ENCODE results near the gene RBX1.
"Not testable (repeated sequence)": the region's sequence is repeated elsewhere in the genome, so short reads cannot be mapped to it uniquely, and the experiment has no call there.

The RBX1 gene

GRCh38 chr22:40950962-40951794 lies at the start of gene RBX1:
TSS of gene RBX1 (plus strand) at chr22:40951378. CDS start at chr22:40951399, 21 bp downstream.
- peak; percentile 99 for DNase-seq

- no peak for DNase-seq
Observed at GRCh38 chr22:40904101-40904500, 47.1 kb upstream of the RBX1 start.

- no peak for DNase-seq
Observed at GRCh38 chr22:40908895-40909294, 42.3 kb upstream of the RBX1 start.

DNA sequence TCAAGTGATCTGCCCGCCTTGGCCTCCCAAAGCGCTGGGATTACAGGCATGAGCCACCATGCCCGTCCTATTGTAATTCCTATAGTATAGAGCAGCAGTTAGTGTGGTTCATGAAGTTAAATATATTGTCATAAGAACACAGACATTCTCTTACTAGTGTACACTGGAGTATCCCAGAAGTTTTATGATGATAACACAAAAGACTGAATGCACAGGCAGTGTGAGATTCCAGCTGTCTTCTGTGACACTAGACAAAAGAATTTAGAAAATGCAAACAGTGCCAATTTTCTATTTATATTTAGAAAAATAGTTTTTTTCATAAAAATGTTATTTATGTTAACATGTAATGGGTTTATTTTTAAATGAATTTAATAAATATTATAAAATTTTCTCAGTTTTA lies 39.4 kb upstream of the RBX1 start:
- DNase-seq: no peak

DNA sequence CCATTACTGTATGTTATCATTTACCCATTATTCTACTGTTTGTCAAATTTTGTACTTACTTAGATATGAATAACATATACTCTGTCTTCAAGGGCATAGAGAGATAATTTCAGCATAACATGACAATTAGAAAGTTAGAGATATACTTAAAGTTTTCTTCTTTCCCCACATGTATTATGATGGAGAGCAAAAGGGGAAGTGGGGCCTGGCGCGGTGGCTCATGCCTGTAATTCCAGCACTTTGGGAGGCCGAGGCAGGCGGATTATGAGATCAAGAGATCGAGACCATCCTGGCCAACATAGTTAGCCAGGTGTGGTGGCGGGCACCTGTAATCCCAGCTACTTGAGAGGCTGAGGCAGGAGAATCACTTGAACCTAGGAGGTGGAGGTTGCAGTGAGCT lies 38.2 kb upstream of the RBX1 start:
- DNase-seq: not testable (repeated sequence)

GRCh38 chr22:40919446-40919845 lies 31.7 kb upstream of the RBX1 start:
- DNase-seq: no peak

- no peak for DNase-seq
Observed at GRCh38 chr22:40920526-40920925, 30.7 kb upstream of the RBX1 start.

- peak; percentile 80 for DNase-seq
Observed at GRCh38 chr22:40922484-40923303, 28.5 kb upstream of the RBX1 start.

- DNase-seq: no peak
Observed at GRCh38 chr22:40928657-40929056, 22.5 kb upstream of the RBX1 start.

DNA sequence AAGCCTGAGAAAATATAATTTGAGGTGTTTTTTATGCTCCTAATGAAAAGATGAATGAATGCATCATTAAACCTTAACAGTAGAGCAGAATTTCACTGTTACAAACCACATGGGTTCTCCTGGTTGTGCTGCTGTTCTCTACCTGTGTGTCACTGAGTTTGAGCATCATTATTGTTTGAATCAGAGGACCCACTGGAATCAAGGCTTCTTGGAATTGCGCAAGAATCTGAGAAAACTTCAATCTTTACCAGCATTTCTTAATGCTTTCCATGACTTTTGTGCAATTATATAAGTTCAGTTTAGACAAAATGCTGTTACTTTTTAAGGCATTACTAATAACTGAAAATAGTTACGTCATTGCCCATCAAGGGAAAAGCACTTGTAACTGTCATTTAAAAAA lies 18.8 kb upstream of the RBX1 start:
- DNase-seq: no peak

DNA sequence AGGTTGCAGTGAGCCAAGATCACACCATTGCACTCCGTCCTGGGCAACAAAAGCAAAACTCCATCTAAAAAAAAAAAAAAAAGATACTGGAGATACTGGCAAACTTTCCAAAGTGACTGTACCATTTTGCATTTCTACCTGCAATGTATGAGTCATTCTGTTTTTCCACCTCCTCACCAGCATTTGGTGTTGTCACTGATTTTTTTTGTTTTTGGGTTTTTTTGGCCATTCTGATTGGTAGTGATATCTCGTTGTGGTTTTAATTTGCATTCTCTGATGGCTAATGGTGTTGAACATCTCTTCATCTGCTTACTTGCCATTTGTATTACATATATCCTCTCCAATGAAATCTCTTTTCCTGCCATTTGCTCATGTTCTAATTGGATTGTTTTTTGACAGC lies 12.0 kb upstream of the RBX1 start:
- DNase-seq: no peak

- DNase-seq: peak; percentile 36
Observed at GRCh38 chr22:40951795-40952605, 822 bp downstream of the RBX1 start.

DNA sequence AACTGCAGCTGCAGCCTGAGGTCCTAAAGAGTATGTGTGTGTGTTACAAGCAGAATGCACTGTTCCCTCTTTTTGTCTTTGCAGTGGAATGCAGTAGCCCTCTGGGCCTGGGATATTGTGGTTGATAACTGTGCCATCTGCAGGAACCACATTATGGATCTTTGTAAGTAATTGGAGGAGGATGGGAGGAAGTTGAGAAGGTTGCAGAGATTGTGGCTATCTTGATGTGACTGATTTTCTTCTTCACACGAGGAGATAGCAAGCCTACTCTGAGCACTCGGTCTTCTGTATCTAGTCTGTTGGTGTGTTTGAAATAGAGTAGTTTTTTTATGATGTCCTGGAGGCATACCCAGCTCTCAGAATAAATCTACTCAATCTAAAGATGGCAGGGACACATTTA lies 2.3 kb downstream of the RBX1 start:
- no peak for DNase-seq

GRCh38 chr22:40954113-40954512 lies 2.9 kb downstream of the RBX1 start:
- DNase-seq: no peak

DNA sequence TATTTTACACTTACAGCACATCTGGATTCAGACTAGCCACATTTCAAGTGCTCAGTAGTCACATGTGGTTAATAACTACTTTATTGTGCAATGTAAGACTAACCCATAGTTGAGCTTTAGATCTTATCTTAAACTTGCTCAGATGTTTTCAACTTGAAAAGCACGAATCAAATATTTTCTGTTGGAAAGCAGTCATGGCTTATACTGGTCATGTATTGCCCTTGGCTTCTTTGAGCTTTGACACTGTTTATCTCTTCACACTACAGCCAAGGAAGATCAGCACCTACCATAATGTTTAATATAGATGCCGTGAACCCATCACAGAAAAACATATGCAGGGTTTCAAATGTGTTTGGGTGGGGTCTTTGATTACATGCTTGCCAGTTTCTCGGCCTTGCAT lies 4.4 kb downstream of the RBX1 start:
- no peak for DNase-seq

DNA sequence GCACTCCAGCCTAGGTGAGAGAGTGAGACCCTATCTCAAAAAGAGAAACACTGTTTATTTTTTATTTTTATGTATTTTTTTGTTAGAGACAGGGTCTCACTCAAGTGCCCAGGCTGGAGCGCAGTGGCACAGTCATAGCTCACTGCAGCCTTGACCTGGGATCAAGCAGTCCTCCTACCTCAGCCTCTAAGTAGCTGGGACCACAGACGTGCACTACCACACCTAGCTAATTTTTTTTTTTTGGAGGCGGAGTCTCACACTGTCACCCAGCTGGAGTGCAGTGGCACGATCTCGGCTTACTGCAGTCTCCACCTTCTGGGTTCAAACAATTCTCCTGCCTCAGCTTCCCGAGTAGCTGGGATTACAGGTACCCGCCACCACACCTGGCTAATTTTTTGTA lies 6.4 kb downstream of the RBX1 start:
- DNase-seq: no peak

DNA sequence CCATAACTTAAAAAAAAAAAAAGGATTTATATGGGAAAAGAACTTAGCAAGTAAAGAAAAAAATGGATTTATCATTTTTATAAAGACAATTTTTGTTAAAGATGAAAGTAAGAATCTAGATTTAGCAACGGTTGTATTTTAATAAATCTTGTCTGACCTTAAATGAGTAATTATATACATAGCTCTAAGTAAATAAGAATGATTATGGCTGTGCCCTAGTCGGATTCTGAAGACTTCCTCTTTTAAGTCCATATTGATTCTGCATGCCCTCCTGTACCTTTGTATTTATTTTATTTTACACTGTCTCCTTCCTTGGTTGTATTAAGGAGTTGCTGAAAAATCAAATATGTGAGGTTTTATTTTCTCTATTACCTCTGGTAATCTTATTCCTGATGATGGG lies 7.1 kb downstream of the RBX1 start:
- no peak for DNase-seq

GRCh38 chr22:40960145-40960544 lies 9.0 kb downstream of the RBX1 start:
- DNase-seq: no peak

GRCh38 chr22:40965936-40966725 lies 15.0 kb downstream of the RBX1 start:
- no peak for DNase-seq

GRCh38 chr22:40966726-40967085 lies 15.5 kb downstream of the RBX1 start:
- DNase-seq: no peak

DNA sequence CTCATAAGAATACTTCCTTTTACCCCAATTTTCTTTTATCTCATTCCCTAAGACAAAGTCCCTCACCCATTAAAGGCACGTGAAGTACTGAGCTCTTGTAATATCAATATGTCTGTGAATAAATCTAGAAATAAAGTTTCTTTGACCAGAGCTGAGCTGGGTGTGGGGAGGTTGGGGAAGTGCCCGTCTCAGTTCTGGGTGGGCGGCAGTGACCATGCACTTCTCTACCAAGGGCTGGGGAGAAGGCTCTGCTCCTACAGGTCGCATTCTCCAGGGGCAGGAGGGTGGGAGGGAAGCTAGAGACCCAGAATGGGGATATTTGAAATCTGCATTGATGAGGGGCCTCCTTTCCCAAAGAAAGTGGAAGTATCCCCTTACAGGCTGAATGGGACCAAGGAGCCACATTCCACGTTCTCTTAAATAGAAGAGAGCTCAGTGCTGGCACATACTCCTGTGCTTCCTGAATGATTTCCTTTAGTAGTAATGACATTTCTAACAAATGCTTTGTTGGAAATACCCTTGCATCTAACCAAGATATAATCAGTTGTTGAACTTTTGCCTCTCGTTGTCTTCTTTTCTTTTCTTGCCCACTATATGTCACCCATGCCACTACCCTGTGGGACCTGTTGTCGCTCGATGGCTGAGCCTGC lies 16.1 kb downstream of the RBX1 start:
- DNase-seq: no peak

GRCh38 chr22:40972587-40972986 lies 21.4 kb downstream of the RBX1 start:
- no peak for DNase-seq

All from CD4-positive, alpha-beta T cell treated with Interleukin-10 for 1 hour (primary cell).